Activated naive CD4-positive, alpha-beta T cell treated with anti-CD3 and anti-CD28 coated beads for 36 hours (primary cell): ENCODE results near the gene PACC1. TPM values are rescaled to one million over a fixed set of nuclear protein-coding genes. Genes with fewer than 3 reads are reported as not detected.
A peak's percentile ranks its signal among the peaks of the same experiment; 100 is the strongest.

Source experiments
- CTCF ChIA-PET: fragments of 350-600 bp; sonication (Branson Sonifier 250); formaldehyde crosslinking; loops from one replicate; lab custom pipeline; 2021; ENCODE audit warnings: antibody characterized with exemption; lab: Charles Lee
- DNase-seq: peaks from one replicate; pipeline ENCODE4 v3.0.0-alpha.2; 2020
- H3K27ac Mint-ChIP-seq: one replicate; pipeline ENCODE4 v1.8.0; 2021; ENCODE audit warnings: mild to moderate bottlenecking, mixed read lengths
- H3K27me3 Mint-ChIP-seq: one replicate; pipeline ENCODE4 v1.8.0; 2021; ENCODE audit warnings: low read depth, mixed read lengths
- H3K36me3 Mint-ChIP-seq: one replicate; pipeline ENCODE4 v1.8.0; 2021; ENCODE audit warnings: low read depth, mixed read lengths
- H3K4me1 Mint-ChIP-seq: one replicate; pipeline ENCODE4 v1.8.0; 2021; ENCODE audit warnings: low read depth, mixed read lengths
- H3K4me3 Mint-ChIP-seq: one replicate; pipeline ENCODE4 v1.8.0; 2021; ENCODE audit warnings: mild to moderate bottlenecking, moderate library complexity, mixed read lengths
- H3K9me3 Mint-ChIP-seq: one replicate; pipeline ENCODE4 v1.8.0; 2021; ENCODE audit warnings: mixed read lengths
- intact Hi-C: fragments of 100-400 bp; cut with micrococcal nuclease; formaldehyde crosslinking; loops from one replicate; pipeline ENCODE4 v1.15.1; 2023
- total RNA-seq, 2 experiments: library from RNA; stranded (reverse); gene quantifications; one replicate each; pipeline ENCODE4 v1.2.3, GENCODE V29; 2021

PACC1 gene
- total RNA-seq, 2 experiments from 2014 or later, result 9.5 to 10.2 TPM

DNA sequence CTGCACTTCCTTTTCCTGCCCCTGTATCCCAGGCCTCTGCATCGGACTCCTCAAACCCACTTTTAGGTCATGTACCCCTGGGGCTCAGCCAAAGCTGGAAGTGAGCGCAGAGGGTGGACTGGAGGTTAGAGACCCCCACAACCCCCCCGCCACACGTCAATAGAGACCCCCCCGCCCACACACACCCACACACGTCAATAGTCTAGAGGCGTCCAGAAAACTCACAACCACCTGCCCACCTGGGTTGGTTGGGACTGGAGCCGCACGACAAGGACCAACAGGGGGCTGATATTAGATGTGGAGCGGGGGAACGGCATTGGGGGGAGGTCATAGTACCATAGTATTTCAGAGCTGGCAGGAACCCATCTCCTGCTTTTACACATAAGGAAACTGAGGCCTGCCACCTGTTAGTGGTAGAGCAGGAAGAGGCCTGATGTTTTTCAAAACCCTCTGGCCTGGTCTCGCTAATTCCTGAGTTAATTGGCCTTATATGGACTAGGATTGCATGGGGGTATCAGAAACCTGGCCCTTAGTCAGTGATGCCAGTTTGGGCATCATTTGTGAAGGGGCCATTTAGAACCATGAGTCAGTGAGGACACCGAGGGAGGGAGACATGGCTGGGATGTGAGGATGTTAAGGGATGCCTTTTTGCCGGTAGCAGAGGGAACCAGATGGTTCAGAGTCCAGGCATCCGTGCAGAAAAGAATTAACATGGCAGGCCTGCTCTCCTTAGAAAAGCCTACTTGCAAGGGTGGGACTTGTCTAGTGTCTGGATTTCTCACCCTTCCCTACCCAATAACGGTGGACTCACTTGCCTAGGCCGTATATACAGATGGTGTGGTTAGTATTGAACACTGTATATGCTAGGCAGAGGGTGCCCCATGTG, 19.1 kb upstream of the PACC1 start:
- Mint-ChIP-seq H3K9me3 (no peaks in the 10 kb centered on the region), H3K27me3 (no peaks in the 10 kb centered on the region), H3K27ac (no peak overlapping the region), H3K4me1 (peaks cover 39% of the 10 kb centered on the region), H3K36me3 (no peaks in the 10 kb centered on the region), H3K4me3 (peak overlapping the region; percentile 69)
- intact Hi-C loops, result loop anchor here (2.0 to 5.0 kb wide), 2 partner anchors 757 to 855 kb away; partner anchors contain the start of genes NEK2 and SLC30A1
- CTCF ChIA-PET, result interaction anchor here (1.7 kb wide), 1 partner anchor 22 kb away, joined by 5 read pairs; no protein-coding TSS in a partner anchor
- DNase-seq, result no peak

GRCh38 chr1:212432661-212433576, 18.2 kb upstream of the PACC1 start, which contains the start of gene NENF:
Gene NENF (plus strand): TSS chr1:212432920. CDS start chr1:212432944, 24 bp downstream.
- DNase-seq, result peak; percentile 74
- intact Hi-C loops, result loop anchor here (1.0 to 5.0 kb wide), 5 partner anchors 19 to 854 kb away; partner anchors contain the start of genes NEK2, PACC1, PPP2R5A and SLC30A1

GRCh38 chr1:212432272-212432660, 17.6 kb upstream of the PACC1 start:
- H3K27ac Mint-ChIP-seq, result no peak overlapping the region
- no peak for DNase-seq
- no peaks in the 10 kb centered on the region for H3K9me3 Mint-ChIP-seq
- intact Hi-C loops, result loop anchor here (1.0 to 5.0 kb wide), 5 partner anchors 18 to 853 kb away; partner anchors contain the start of genes NEK2, PACC1, PPP2R5A and SLC30A1
- CTCF ChIA-PET, result interaction anchor here (1.2 to 1.7 kb wide), 3 partner anchors 23 to 397 kb away, joined by 3 to 5 read pairs (median 3); partner anchors contain the start of genes DTL and INTS7
- peak overlapping the region; percentile 76 for H3K4me3 Mint-ChIP-seq
- no peaks in the 10 kb centered on the region for H3K27me3 Mint-ChIP-seq
- peaks cover 30% of the 10 kb centered on the region for H3K4me1 Mint-ChIP-seq
- H3K36me3 Mint-ChIP-seq, result no peaks in the 10 kb centered on the region

More at GRCh38 chr1:212432661-212433576, 18.2 kb upstream of the PACC1 start, which contains the start of gene NENF:
- Mint-ChIP-seq H3K4me1 (peaks cover 37% of the 10 kb centered on the region), H3K9me3 (no peaks in the 10 kb centered on the region), H3K27ac (no peak within 1 kb of the TSS), H3K36me3 (no peaks in the 10 kb centered on the region), H3K4me3 (peak within 1 kb of the TSS; percentile 76), H3K27me3 (no peaks in the 10 kb centered on the region)
- CTCF ChIA-PET, result interaction anchor here (1.2 to 1.7 kb wide), 3 partner anchors 23 to 397 kb away, joined by 3 to 5 read pairs (median 3); partner anchors contain the start of genes DTL and INTS7

DNA sequence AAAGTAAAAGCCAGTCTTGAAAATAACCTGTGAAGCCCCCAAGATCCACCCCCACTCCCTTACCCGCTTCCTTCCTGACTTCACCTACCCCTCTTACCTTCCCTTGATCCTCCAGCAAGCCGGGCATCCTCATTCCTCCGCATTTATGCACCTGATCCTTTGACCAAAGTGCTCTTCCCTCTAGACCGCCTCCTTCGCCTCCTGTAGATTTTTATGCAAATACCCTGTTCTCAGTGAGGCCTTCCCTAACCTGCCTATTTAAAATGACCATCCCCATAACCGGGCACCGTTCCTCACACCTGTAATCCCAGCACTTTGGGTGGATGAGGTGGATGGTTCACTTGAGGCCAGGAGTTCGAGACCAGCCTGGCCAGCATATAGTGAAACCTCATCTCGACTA, 17.0 kb upstream of the PACC1 start:
- CTCF ChIA-PET, result interaction anchor here (1.4 to 6.4 kb wide), 3 partner anchors 24 to 396 kb away, joined by 3 to 47 read pairs (median 5); partner anchors contain the start of genes DTL and INTS7
- intact Hi-C loops, result loop anchor here (1.0 to 5.0 kb wide), 5 partner anchors 17 to 853 kb away; partner anchors contain the start of genes NEK2, PACC1, PPP2R5A and SLC30A1
- Mint-ChIP-seq H3K4me1 (peaks cover 27% of the 10 kb centered on the region), H3K36me3 (no peaks in the 10 kb centered on the region), H3K4me3 (no peak overlapping the region), H3K27me3 (no peaks in the 10 kb centered on the region), H3K27ac (no peak overlapping the region), H3K9me3 (no peaks in the 10 kb centered on the region)
- no peak for DNase-seq

DNA sequence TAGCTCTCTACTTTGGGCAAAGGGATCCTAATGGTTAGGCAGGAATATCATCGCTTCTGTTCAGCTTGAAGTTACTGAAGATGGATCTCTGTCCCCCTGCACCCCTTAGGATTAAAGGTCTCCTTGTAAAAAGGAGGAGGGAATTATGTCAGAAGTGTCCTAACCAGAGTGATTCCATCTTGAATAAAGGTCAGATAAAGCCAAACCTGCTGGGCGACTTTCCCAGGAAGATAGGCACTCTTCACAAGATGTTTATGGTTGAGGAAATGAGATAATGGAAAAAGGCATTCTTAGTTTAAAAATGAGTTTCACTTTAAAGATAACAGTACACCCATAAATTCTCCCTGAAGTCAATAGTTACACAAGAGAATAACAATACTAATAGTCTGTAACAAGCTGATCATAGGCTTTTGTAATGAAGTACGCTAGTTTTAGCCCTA, 16.3 kb upstream of the PACC1 start:
- H3K4me1 Mint-ChIP-seq, result peaks cover 27% of the 10 kb centered on the region
- CTCF ChIA-PET, result interaction anchor here (0.6 to 6.4 kb wide), 3 partner anchors 26 to 246 kb away, joined by 4 to 47 read pairs (median 4); no protein-coding TSS in a partner anchor
- no peak overlapping the region for H3K4me3 Mint-ChIP-seq
- H3K9me3 Mint-ChIP-seq, result no peaks in the 10 kb centered on the region
- peak overlapping the region; percentile 14 for H3K27ac Mint-ChIP-seq
- H3K27me3 Mint-ChIP-seq, result no peaks in the 10 kb centered on the region
- no peaks in the 10 kb centered on the region for H3K36me3 Mint-ChIP-seq
- intact Hi-C loops, result loop anchor here (5.0 kb wide), 1 partner anchor 754 kb away; the partner anchor contains the start of gene NEK2
- DNase-seq, result no peak

DNA sequence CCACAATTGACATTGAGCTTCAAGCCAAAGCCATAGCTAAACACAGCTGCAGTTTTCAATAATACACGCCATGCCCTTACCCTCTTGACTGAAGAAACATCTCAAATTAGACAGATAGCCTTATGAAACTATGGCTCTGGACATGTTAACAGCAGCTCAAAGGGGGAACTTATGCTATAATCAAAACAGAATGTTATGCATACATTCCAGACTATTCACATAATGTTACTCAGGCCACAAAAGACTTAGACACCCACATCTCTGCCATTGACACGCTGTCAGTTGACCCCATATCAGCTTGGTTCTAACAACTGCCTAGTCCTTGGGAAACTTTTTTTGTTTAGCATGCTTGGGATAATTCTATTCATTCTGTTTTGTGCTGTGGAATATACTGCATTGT, 15.7 kb upstream of the PACC1 start:
- no peak overlapping the region for H3K27ac Mint-ChIP-seq
- peaks cover 27% of the 10 kb centered on the region for H3K4me1 Mint-ChIP-seq
- CTCF ChIA-PET, result interaction anchor here (1.0 to 6.4 kb wide), 2 partner anchors 26 to 62 kb away, joined by 3 to 47 read pairs; no protein-coding TSS in a partner anchor
- H3K4me3 Mint-ChIP-seq, result no peak overlapping the region
- intact Hi-C loops, result loop anchor here (5.0 kb wide), 1 partner anchor 753 kb away; the partner anchor contains the start of gene NEK2
- no peaks in the 10 kb centered on the region for H3K36me3 Mint-ChIP-seq
- no peaks in the 10 kb centered on the region for H3K27me3 Mint-ChIP-seq
- no peak for DNase-seq
- no peaks in the 10 kb centered on the region for H3K9me3 Mint-ChIP-seq

GRCh38 chr1:212428496-212428895, 13.8 kb upstream of the PACC1 start:
- DNase-seq, result no peak
- Mint-ChIP-seq H3K27me3 (no peaks in the 10 kb centered on the region), H3K4me1 (peaks cover 17% of the 10 kb centered on the region), H3K27ac (no peak overlapping the region), H3K9me3 (no peaks in the 10 kb centered on the region), H3K36me3 (no peaks in the 10 kb centered on the region), H3K4me3 (no peak overlapping the region)
- intact Hi-C loops, result no loop called here
- CTCF ChIA-PET, result interaction anchor here (0.8 to 6.4 kb wide), 3 partner anchors 28 to 49 kb away, joined by 3 to 47 read pairs (median 4); no protein-coding TSS in a partner anchor

GRCh38 chr1:212423879-212424278, 9.2 kb upstream of the PACC1 start:
- DNase-seq, result no peak
- Mint-ChIP-seq H3K4me1 (no peaks in the 10 kb centered on the region), H3K27ac (no peak overlapping the region), H3K4me3 (no peak overlapping the region), H3K9me3 (no peaks in the 10 kb centered on the region), H3K36me3 (no peaks in the 10 kb centered on the region), H3K27me3 (no peaks in the 10 kb centered on the region)
- CTCF ChIA-PET, result interaction anchor here (0.7 to 1.1 kb wide), 2 partner anchors 30 to 32 kb away, joined by 3 to 4 read pairs; no protein-coding TSS in a partner anchor
- intact Hi-C loops, result no loop called here

GRCh38 chr1:212421165-212421564, 6.5 kb upstream of the PACC1 start:
- Mint-ChIP-seq H3K36me3 (no peaks in the 10 kb centered on the region), H3K4me1 (no peaks in the 10 kb centered on the region), H3K9me3 (no peaks in the 10 kb centered on the region), H3K27me3 (no peaks in the 10 kb centered on the region), H3K4me3 (no peak overlapping the region), H3K27ac (no peak overlapping the region)
- no peak for DNase-seq
- intact Hi-C loops, result no loop called here
- CTCF ChIA-PET, result interaction anchor here (3.4 kb wide), 1 partner anchor 35 kb away, joined by 12 read pairs; no protein-coding TSS in a partner anchor

DNA sequence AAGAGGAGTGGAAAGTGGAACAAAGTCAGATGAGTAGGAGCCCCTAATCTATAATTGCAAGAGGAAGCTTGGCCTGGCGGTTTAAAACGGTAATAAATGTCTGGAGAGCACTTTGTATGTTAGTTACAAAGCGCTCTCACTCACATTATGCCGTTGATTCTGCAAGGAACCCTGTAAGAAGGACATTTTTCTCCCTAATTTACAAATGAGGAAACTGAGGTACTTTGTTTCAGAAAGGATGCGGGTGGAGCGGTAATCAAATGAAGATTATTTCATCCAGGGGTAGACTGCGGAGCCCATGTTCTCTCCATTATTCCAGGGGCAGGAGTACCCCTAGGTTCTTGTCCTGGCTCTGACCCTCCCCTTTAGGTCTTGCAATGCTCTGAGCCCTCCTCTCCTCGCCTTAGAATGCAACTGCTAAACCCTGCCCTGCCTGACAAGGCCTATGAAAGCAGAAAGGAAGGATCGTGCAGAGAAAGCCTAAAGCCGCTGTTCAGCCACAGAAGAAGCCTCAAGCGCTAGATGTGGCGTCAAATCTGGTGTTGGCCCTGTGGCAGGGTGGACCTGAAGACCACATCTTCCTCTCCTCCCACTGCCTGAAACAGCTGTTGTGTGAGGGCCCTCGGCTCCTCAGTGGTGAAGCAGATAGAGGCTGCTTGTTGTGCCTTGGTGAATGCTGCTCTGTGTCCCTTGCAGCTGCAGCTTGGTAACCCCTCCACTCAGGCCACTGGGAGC, 588 bp upstream of the PACC1 start:
- no peaks in the 10 kb centered on the region for H3K9me3 Mint-ChIP-seq
- peak overlapping the region; percentile 72 for H3K27ac Mint-ChIP-seq
- no peaks in the 10 kb centered on the region for H3K27me3 Mint-ChIP-seq
- CTCF ChIA-PET, result interaction anchor here (1.0 to 2.6 kb wide), 3 partner anchors 40 to 42 kb away, joined by 3 to 16 read pairs (median 5); no protein-coding TSS in a partner anchor
- no peak for DNase-seq
- intact Hi-C loops, result loop anchor here (2.0 kb wide), 1 partner anchor 42 kb away; no protein-coding TSS in a partner anchor
- peaks cover 9% of the 10 kb centered on the region for H3K36me3 Mint-ChIP-seq
- peaks cover 23% of the 10 kb centered on the region for H3K4me1 Mint-ChIP-seq
- H3K4me3 Mint-ChIP-seq, result peak overlapping the region; percentile 95
